HS-27A (cell line): ENCODE data around the gene ZNF165.
"Not testable (repeated sequence)": the region's sequence is repeated elsewhere in the genome, so short reads cannot be mapped to it uniquely, and the experiment has no call there.

Experiments
- DNase-seq: peaks from one replicate; pipeline ENCODE4 v3.0.0-alpha.2; 2012; ENCODE audit warnings: low read depth, missing footprints

The ZNF165 gene

GRCh38 chr6:28080381-28080630, at the start of gene ZNF165:
ZNF165 (plus strand) TSS chr6:28080568; CDS start chr6:28085481, 4,913 bp downstream.
- DNase-seq, result not testable (repeated sequence)

GRCh38 chr6:28053584-28053983, 26.8 kb upstream of the ZNF165 start:
- no peak for DNase-seq

GRCh38 chr6:28060405-28060804, 20.0 kb upstream of the ZNF165 start:
- DNase-seq, result no peak

GRCh38 chr6:28064272-28064671, 16.1 kb upstream of the ZNF165 start:
- no peak for DNase-seq

DNA sequence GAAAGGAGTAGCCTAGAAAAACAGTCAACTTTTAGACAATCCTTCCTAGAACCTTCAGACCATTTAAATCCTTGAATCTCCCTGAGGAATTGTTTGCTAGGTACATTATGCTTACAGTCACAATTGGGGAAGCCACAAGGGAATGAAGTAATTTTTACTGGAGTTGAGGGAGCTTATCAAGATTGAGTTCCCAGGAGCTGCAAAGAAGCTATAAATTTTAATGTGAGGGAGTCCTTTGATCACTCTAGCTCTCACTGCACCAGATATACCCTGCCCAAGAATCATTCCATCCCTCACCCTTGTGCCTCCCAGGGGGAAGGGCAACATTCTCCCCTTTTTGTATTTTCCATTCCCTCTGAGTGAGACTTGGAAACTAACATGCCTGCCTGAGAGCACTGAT, 12.3 kb upstream of the ZNF165 start:
- DNase-seq, result no peak

DNA sequence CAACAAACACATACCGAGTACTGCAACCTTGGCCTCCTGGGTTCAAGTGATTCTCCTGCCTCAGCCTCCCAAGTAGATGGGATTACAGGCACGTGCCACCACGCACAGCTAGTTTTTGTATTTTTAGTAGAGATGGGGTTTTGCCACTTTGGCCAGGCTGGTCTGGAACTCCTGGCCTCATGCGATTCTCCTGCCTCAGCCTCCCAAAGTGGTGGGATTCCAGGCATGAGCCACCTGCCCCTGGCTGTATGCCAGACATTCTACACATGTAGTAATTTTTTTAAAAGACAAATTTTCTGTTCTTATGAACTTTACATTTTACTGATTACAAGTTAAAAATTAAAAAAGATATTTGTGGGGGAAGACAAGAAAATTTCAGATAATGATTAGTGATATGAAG, 9.4 kb upstream of the ZNF165 start:
- DNase-seq, result not testable (repeated sequence)

DNA sequence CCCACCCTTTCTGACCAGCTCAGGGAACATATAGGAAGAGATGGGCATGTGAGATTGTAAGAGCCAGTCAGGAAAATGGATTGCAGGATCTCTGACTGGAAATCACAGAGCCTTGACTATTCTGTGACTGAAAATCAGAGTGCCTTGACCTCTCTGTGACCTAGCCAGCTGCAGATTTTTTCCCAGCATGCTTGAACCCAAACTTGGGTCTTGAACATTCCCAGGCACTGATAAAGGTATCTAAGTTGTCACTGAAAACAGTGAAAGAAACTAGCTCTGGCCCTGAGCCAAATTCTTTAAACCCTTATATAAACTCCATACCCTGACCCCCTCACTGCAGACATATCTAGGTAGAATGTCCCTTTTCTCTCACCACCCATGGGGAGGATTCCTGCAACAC, 2.3 kb upstream of the ZNF165 start:
- DNase-seq, result no peak

DNA sequence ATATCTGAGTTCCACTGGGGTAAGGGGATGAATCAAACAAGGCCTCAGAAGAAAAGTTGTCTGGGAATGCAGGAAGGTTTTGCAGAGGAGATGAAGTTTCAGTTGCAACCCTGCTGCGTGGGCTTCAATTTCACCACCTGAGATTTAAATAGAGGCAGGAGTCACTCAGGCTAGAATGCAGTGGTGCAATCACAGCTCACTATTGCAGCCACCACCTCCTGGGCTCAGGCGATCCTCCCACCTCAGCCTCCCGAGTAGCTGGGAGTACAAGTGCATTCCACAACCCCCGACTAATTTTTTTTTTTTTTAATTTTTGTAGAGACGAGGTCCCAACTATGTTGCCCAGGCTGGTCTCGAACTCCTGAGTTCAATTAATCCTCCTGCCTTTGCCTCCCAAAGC, 1.5 kb upstream of the ZNF165 start:
- DNase-seq, result no peak

DNA sequence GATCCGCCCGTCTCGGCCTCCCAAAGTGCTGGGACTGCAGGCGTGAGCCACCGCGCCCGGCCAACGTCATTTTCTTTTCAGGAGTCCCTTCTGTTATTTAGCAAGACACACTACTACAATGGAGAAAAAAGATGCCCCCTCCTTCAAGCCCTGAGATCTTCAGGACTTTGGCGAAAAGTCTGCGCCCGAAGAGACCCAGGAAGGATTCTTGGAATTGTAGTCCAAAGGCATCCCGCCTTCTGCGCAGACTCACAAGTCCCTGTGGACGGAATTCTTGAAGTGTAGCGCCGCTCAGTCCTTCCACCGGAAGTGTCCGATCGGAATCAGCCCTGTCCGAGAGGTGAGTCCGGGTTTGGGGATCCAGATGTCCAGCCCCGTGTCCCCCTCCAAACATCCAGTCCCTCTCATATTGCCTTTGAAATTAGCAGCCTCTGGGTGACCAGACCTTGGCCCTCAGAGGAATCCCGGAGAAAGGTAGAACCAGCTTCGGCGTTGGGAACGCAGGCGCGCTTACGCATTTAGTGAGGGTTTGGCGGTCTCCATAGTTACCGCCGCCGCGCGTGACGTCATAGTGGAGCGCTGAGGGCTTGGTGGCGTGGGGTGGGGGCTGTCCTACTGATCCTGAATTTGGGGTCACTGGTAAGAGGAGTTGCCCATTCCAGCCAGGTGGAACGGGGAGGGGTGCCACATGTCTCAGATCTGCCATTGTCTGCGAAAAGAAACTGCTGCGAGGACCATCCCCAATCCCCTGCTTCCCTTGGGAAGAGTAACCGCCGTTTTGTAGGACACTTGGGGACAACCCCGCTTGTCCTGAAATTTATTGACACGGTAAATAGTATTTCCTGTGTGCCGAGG, 490 bp downstream of the ZNF165 start:
- DNase-seq, result peak; percentile 98

DNA sequence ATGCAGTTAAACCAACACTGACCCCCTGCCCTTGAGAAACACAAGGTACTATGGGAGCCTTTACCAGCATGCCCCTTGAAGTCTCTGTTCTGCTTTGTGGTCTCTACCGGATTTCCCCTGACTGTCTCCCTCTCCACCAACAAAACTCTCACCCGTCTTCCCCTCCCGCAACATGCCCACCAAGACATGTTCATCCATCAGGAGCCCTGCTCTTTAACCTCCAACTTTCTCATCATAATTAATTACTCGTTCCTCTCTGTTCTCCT, 1.1 kb downstream of the ZNF165 start:
- DNase-seq, result no peak

- DNase-seq, result no peak
Observed at GRCh38 chr6:28082939-28083338, 2.6 kb downstream of the ZNF165 start.

DNA sequence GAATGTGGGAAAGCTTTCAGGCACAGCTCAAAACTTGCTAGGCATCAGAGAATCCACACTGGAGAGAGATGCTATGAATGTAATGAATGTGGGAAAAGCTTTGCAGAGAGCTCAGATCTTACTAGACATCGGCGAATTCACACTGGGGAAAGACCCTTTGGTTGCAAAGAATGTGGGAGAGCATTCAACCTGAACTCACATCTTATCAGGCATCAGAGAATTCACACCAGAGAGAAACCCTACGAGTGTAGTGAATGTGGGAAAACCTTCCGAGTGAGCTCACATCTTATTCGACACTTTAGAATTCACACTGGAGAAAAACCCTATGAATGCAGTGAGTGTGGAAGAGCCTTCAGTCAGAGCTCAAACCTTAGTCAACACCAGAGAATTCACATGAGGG, 8.7 kb downstream of the ZNF165 start:
- DNase-seq, result no peak

- no peak for DNase-seq
Observed at GRCh38 chr6:28090917-28091586, 10.7 kb downstream of the ZNF165 start.

DNA sequence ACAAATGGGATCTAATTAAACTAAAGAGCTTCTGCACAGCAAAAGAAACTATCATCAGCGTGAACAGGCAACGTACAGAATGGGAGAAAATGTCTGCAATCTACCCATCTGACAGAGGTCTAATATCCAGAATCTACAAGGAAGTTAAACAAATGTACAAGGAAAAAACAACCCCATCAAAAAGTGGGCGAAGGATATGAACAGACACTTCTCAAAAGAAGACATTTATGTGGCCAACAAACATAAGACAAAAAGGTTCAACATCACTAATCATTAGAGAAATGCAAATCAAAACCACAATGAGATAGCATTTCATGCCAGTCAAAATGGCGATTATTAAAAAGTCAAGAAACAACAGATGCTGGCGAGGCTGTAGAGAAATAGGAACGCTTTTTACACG, 21.9 kb downstream of the ZNF165 start:
- DNase-seq, result not testable (repeated sequence)

- not testable (repeated sequence) for DNase-seq
Observed at GRCh38 chr6:28102699-28103098, 22.3 kb downstream of the ZNF165 start.

GRCh38 chr6:28104392-28105244, 24.2 kb downstream of the ZNF165 start:
- peak; percentile 36 for DNase-seq

DNA sequence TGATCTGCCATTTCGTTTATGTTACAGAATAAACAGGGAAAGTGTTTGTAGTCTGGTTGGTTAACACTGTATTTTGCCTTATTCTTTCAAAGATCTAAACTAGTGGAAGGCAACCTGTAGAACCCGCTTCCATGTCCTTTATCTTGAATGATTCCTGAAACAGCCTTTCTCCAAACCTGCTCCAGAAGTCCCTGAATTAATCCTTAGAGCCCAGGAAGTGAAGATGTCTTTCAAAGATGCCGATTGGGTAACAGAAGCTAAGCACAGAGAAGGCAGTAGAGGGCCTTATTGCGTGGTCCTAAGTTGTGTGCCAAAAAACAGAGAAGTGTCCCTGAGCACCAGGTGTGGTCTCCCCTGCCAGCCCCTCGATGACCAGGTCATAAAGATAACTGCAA, 24.9 kb downstream of the ZNF165 start:
- no peak for DNase-seq

DNA sequence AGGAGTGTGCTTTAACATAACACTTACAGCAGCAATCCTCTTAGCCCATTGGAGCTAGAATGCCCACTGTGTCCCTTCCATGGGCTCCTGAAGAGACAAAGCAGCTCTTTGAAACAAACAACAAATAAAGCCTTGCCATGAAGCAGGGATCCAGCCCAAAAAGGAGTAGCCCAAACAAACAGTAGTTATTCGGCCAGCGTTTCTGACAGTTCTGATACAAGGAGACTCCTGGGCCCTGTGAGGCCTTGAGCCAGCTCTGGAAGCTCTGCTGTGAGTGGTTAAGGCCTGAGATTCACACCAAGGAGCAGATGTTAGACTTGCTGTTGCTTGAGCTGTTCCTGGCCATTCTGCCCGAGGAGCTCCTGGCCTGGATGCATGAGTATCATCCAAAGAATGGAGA, 27.1 kb downstream of the ZNF165 start:
- DNase-seq, result no peak

- DNase-seq, result no peak
Observed at GRCh38 chr6:28111964-28112363, 31.6 kb downstream of the ZNF165 start.

GRCh38 chr6:28115799-28116198, 35.4 kb downstream of the ZNF165 start:
- no peak for DNase-seq

- DNase-seq, result no peak
Observed at GRCh38 chr6:28117386-28118050, 37.1 kb downstream of the ZNF165 start.

- no peak for DNase-seq
Observed at GRCh38 chr6:28118217-28118616, 37.8 kb downstream of the ZNF165 start.

DNA sequence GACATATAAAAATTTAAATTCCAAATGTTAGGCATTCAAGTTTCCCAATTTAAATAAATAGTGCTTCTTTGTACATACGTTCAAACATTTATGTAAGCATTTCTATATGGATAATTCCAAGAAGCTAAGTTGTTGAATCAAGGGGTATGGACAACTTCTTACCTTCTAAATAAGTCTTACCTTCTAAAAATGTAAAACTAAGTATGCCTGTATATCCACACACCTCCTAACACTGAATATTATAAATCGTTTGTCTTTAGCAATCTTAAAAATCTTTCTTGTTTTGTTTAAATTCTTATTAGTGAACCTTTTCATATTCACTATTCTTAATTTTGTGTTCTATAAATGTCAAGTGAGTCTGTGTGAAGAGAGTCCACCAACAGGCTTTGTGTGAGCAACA, 41.5 kb downstream of the ZNF165 start:
- DNase-seq, result no peak
